GM23338 (cell line): Measurements from ENCODE around the gene UBXN4. TPM values are rescaled to one million over a fixed set of nuclear protein-coding genes. Genes with fewer than 3 reads are reported as not detected.
A peak's percentile ranks its signal among the peaks of the same experiment; 100 is the strongest.

Experiments
- ATAC-seq: fragments of 200-7000 bp; cut with Tn5 transposase; 3 replicates; pipeline ENCODE4 v1.9.1; 2020
- DNase-seq: peaks from one replicate; pipeline ENCODE4 v3.0.0-alpha.2; 2015; ENCODE audit warnings: low spot score
- H2AFZ ChIP-seq: fragments of 200-600 bp; sonication (generic); 2 replicates; pipeline ENCODE4 v1.8.0; 2016; ENCODE audit warnings: antibody characterized with exemption, mild to moderate bottlenecking, moderate library complexity
- H3F3A ChIP-seq: fragments of 200-600 bp; sonication (generic); replicated peaks from 2 replicates; pipeline ENCODE4 v1.8.0; 2017; ENCODE audit warnings: antibody characterized with exemption, mixed run types, low read depth
- H3K27ac ChIP-seq: fragments of 200-600 bp; sonication (generic); 2 replicates; pipeline ENCODE4 v1.6.1; 2016; ENCODE audit warnings: low read depth
- H3K27me3 ChIP-seq: fragments of 200-600 bp; sonication (generic); 2 replicates; pipeline ENCODE4 v1.8.0; 2016; ENCODE audit warnings: mild to moderate bottlenecking, mixed run types, moderate library complexity; ENCODE audit not compliant: insufficient read depth
- H3K36me3 ChIP-seq: fragments of 200-600 bp; sonication (generic); 2 replicates; pipeline ENCODE4 v1.8.0; 2016; ENCODE audit warnings: mild to moderate bottlenecking; ENCODE audit not compliant: insufficient read depth
- H3K4me1 ChIP-seq: fragments of 200-600 bp; sonication (generic); 2 replicates; pipeline ENCODE4 v1.8.0; 2016; ENCODE audit warnings: mild to moderate bottlenecking, moderate library complexity; ENCODE audit not compliant: insufficient read depth
- H3K4me2 ChIP-seq: fragments of 200-600 bp; sonication (generic); 2 replicates; pipeline ENCODE4 v1.7.1; 2017; ENCODE audit warnings: mixed run types
- H3K4me3 ChIP-seq: fragments of 200-600 bp; sonication (generic); 2 replicates; pipeline ENCODE4 v1.6.1; 2016; ENCODE audit warnings: mixed run types
- H3K79me2 ChIP-seq: fragments of 200-600 bp; sonication (generic); replicated peaks from 2 replicates; pipeline ENCODE4 v1.8.0; 2017; ENCODE audit warnings: mild to moderate bottlenecking; ENCODE audit not compliant: insufficient read depth
- H3K9me2 ChIP-seq: fragments of 200-600 bp; sonication (generic); 2 replicates; pipeline ENCODE4 v1.8.0; 2017; ENCODE audit not compliant: insufficient read depth
- H4K20me1 ChIP-seq: fragments of 200-600 bp; sonication (generic); replicated peaks from 2 replicates; pipeline ENCODE4 v1.8.0; 2017; ENCODE audit warnings: mild to moderate bottlenecking; ENCODE audit not compliant: insufficient read depth
- H3K27ac Mint-ChIP-seq: 2 replicates; pipeline ENCODE4 v1.8.0; 2020; ENCODE audit warnings: inconsistent platforms, mild to moderate bottlenecking, moderate library complexity, mixed read lengths
- H3K27me3 Mint-ChIP-seq: 3 replicates; pipeline ENCODE4 v1.8.0; 2022; ENCODE audit warnings: low read depth, mild to moderate bottlenecking, moderate library complexity, mixed read lengths, inconsistent platforms; ENCODE audit not compliant: insufficient read depth, poor library complexity
- H3K36me3 Mint-ChIP-seq: 3 replicates; pipeline ENCODE4 v1.8.0; 2021; ENCODE audit warnings: low read depth, mild to moderate bottlenecking, inconsistent platforms, moderate library complexity, mixed read lengths
- H3K4me1 Mint-ChIP-seq: 3 replicates; pipeline ENCODE4 v1.8.0; 2020; ENCODE audit warnings: mild to moderate bottlenecking, inconsistent platforms, mixed read lengths
- H3K4me3 Mint-ChIP-seq: 3 replicates; pipeline ENCODE4 v1.8.0; 2021; ENCODE audit warnings: moderate library complexity, mild to moderate bottlenecking, inconsistent platforms, mixed read lengths
- H3K9me3 Mint-ChIP-seq: 3 replicates; pipeline ENCODE4 v1.8.0; 2020; ENCODE audit warnings: moderate library complexity, mild to moderate bottlenecking, inconsistent platforms, mixed read lengths
- CREB1 ChIP-seq: fragments of 250-450 bp; sonication (Bioruptor Pico); IDR thresholded peaks from 2 replicates; pipeline ENCODE4 v1.5.0; 2020; ENCODE audit warnings: low read depth, mild to moderate bottlenecking, moderate library complexity
- EZH2phosphoT487 ChIP-seq: fragments of 200-600 bp; sonication (generic); IDR thresholded peaks from one replicate; pipeline ENCODE4 v1.8.1; 2018; ENCODE audit warnings: antibody characterized with exemption; ENCODE audit not compliant: unreplicated experiment
- POLR2AphosphoS5 ChIP-seq: IDR thresholded peaks from 2 replicates; pipeline ENCODE4 v1.6.1; 2016; ENCODE audit warnings: antibody characterized with exemption, low read depth
- REST ChIP-seq: IDR thresholded peaks from one replicate; pipeline ENCODE4 v1.6.1; 2018; ENCODE audit warnings: antibody characterized with exemption; ENCODE audit not compliant: unreplicated experiment
- ZNF462 ChIP-seq: fragments of 250-450 bp; sonication (Bioruptor Pico); IDR thresholded peaks from 2 replicates; pipeline ENCODE4 v1.5.0; 2020; ENCODE audit warnings: mild to moderate bottlenecking, moderate library complexity
- polyA plus RNA-seq: library from polyadenylated mRNA; unstranded; fragments of >200 nt; fragmentation: Nextera tagmentation; extraction: Ambion mirVana; gene quantifications from 2 replicates; pipeline ENCODE4 v1.2.1, GENCODE V29; 2016
- total RNA-seq: library from RNA; depleted of rRNA; stranded (reverse); fragments of >200 nt; shearing (Covaris generic); gene quantifications from 2 replicates; pipeline ENCODE4 v1.2.3, GENCODE V29; 2014

The UBXN4 gene
- total and polyA plus RNA-seq, 2 experiments from 2014 or later: 57.6 to 226 TPM

DNA sequence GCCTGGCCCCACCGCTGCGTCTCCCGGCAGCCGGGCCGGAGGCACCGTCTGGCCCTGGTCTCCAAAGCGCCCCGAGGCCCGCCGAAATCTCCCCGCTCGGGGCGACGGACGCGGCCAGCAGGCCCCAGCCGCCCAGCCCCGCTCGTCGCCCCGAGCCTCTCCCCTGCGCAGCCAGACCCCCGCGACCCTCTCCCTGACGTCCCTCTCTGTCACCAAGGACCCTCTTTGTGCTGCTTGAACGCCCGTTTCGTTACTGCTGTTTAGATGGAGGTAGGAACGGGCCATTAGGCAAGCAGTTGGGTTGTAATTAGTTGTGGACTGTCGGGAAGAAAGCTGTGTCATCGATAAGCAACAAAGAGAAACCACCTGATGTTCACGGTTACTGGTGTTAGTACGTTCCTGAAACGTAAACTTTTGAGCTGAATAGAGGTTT, 686 bp downstream of the UBXN4 start:
- H3K4me1 Mint-ChIP-seq: peaks cover 14% of the 10 kb centered on the region

More for the DNA sequence above, 686 bp downstream of the UBXN4 start:
- H3K27me3 ChIP-seq: no peaks in the 10 kb centered on the region
- DNase-seq (peak; percentile 63), ATAC-seq (peak; percentile 44)
- Mint-ChIP-seq H3K27me3 (peaks cover 2% of the 10 kb centered on the region), H3K36me3 (peaks cover 11% of the 10 kb centered on the region), H3K27ac (peak overlapping the region; percentile 99), H3K4me3 (peak overlapping the region; percentile 92), H3K9me3 (no peaks in the 10 kb centered on the region; the same call in 2 of the 3 replicates)
- no peaks in the 10 kb centered on the region for H3K36me3 ChIP-seq
- no peaks in the 10 kb centered on the region; the same call in 1 of the 2 replicates for H3K9me2 ChIP-seq
- TF ChIP-seq REST: no peak
- TF ChIP-seq ZNF462: no peak
- no peak for TF ChIP-seq CREB1 (CRISPR knock-in tag)
- TF ChIP-seq POLR2AphosphoS5: peak; percentile 37
- TF ChIP-seq EZH2phosphoT487: no peak
- peaks cover 50% of the 10 kb centered on the region for H3K79me2 ChIP-seq
- peak overlapping the region; percentile 97 for H3K27ac ChIP-seq
- peaks cover 12% of the 10 kb centered on the region for H3K4me1 ChIP-seq
- H3K4me2 ChIP-seq: peak overlapping the region; percentile 88
- H4K20me1 ChIP-seq: peaks cover 19% of the 10 kb centered on the region
- H3F3A ChIP-seq: peaks cover 3% of the 10 kb centered on the region; the same call in 1 of the 2 replicates
- peak overlapping the region; percentile 71 for H3K4me3 ChIP-seq
- peak overlapping the region; percentile 8; the same call in 1 of the 2 replicates for H2AFZ ChIP-seq
